DOHH2 (cell line): ENCODE results near the gene PPCDC.

Experiments
- H3F3A ChIP-seq: fragments of 200-600 bp; sonication (generic), shearing (Covaris generic); 2 replicates; pipeline ENCODE4 v1.6.0; 2016; ENCODE audit warnings: antibody characterized with exemption, mild to moderate bottlenecking; ENCODE audit not compliant: control insufficient read depth, insufficient read depth
- H3K27ac ChIP-seq: fragments of 200-600 bp; sonication (generic); 2 replicates; pipeline ENCODE4 v1.5.1; 2014; ENCODE audit warnings: low read depth, mild to moderate bottlenecking, low read length, moderate library complexity
- H3K27me3 ChIP-seq: fragments of 200-600 bp; sonication (generic); 2 replicates; pipeline ENCODE4 v1.6.1; 2014; ENCODE audit warnings: mild to moderate bottlenecking, low read length, mixed read lengths; ENCODE audit not compliant: control insufficient read depth
- H3K36me3 ChIP-seq: fragments of 200-600 bp; sonication (generic); 2 replicates; pipeline ENCODE4 v1.6.1; 2014; ENCODE audit warnings: mild to moderate bottlenecking, low read length, moderate library complexity, mixed read lengths; ENCODE audit not compliant: control insufficient read depth
- H3K4me1 ChIP-seq: fragments of 200-600 bp; sonication (generic); 2 replicates; pipeline ENCODE4 v1.6.1; 2014; ENCODE audit warnings: mild to moderate bottlenecking, low read length, mixed read lengths; ENCODE audit not compliant: control insufficient read depth
- H3K4me2 ChIP-seq: fragments of 200-600 bp; sonication (generic); 2 replicates; pipeline ENCODE4 v1.6.0; 2014; ENCODE audit warnings: mild to moderate bottlenecking, low read length, moderate library complexity
- H3K4me3 ChIP-seq: fragments of 200-600 bp; sonication (generic); 2 replicates; pipeline ENCODE4 v1.5.1; 2014; ENCODE audit warnings: mild to moderate bottlenecking, low read length, mixed read lengths
- H3K79me2 ChIP-seq: fragments of 200-600 bp; sonication (generic); 2 replicates; pipeline ENCODE4 v1.6.1; 2014; ENCODE audit warnings: mild to moderate bottlenecking, low read length, mixed read lengths; ENCODE audit not compliant: control insufficient read depth
- H3K9me2 ChIP-seq: fragments of 200-600 bp; sonication (generic); replicated peaks from 2 replicates; pipeline ENCODE4 v1.6.1; 2014; ENCODE audit warnings: mild to moderate bottlenecking, low read length, mixed read lengths; ENCODE audit not compliant: control insufficient read depth
- H3K9me3 ChIP-seq: fragments of 200-600 bp; sonication (generic); 2 replicates; pipeline ENCODE4 v1.6.1; 2014; ENCODE audit warnings: antibody characterized with exemption, low read length, mixed read lengths; ENCODE audit not compliant: control insufficient read depth, insufficient read depth
- H4K20me1 ChIP-seq: fragments of 200-600 bp; sonication (generic); 2 replicates; pipeline ENCODE4 v1.6.0; 2014; ENCODE audit warnings: low read depth, mild to moderate bottlenecking, antibody characterized with exemption, low read length, moderate library complexity; ENCODE audit not compliant: control insufficient read depth, insufficient read depth
- EZH2phosphoT487 ChIP-seq: fragments of 200-600 bp; sonication (generic); IDR thresholded peaks from 2 replicates; pipeline ENCODE4 v1.6.1; 2017; ENCODE audit warnings: borderline replicate concordance, mild to moderate bottlenecking, antibody characterized with exemption, low read length, moderate library complexity, mixed read lengths
- TF ChIP-seq, protein P1 (sequence below): fragments of 200-600 bp; sonication (generic); IDR thresholded peaks from one replicate; pipeline ENCODE4 v1.5.1; 2014; ENCODE audit warnings: antibody characterized with exemption, mild to moderate bottlenecking, low read depth, low read length; ENCODE audit not compliant: poor library complexity, severe bottlenecking

PPCDC gene

DNA sequence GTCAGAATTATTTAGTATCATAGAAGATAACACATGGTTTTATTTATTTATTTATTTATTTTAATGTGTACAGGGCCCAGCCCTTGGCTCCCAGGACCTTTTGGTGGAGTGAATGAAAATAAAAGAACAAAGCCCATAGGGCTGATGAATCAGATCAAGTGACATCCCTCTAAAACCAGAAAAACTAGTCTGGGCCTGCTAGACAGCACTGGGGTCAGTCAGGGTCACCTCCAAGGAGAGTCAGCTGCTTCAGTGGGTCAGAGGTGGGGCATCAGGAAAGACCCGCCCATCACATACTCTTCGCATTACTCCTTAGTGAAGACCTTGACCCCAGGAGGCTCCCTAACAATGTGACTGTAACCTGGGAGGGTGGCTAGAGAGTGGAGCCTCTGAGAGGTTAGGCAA, 12.8 kb downstream of the PPCDC start:
- Histone ChIP-seq H3K36me3 (peaks cover 7% of the 10 kb centered on the region), H4K20me1 (no peaks in the 10 kb centered on the region), H3K9me3 (no peaks in the 10 kb centered on the region), H3F3A (no peaks in the 10 kb centered on the region), H3K9me2 (no peaks in the 10 kb centered on the region), H3K4me2 (no peak overlapping the region), H3K27me3 (no peaks in the 10 kb centered on the region), H3K4me3 (no peak overlapping the region), H3K4me1 (no peaks in the 10 kb centered on the region), H3K79me2 (peaks cover 9% of the 10 kb centered on the region), H3K27ac (no peak overlapping the region)
- no peak for TF ChIP-seq EZH2phosphoT487
- TF ChIP-seq, protein P1, sequence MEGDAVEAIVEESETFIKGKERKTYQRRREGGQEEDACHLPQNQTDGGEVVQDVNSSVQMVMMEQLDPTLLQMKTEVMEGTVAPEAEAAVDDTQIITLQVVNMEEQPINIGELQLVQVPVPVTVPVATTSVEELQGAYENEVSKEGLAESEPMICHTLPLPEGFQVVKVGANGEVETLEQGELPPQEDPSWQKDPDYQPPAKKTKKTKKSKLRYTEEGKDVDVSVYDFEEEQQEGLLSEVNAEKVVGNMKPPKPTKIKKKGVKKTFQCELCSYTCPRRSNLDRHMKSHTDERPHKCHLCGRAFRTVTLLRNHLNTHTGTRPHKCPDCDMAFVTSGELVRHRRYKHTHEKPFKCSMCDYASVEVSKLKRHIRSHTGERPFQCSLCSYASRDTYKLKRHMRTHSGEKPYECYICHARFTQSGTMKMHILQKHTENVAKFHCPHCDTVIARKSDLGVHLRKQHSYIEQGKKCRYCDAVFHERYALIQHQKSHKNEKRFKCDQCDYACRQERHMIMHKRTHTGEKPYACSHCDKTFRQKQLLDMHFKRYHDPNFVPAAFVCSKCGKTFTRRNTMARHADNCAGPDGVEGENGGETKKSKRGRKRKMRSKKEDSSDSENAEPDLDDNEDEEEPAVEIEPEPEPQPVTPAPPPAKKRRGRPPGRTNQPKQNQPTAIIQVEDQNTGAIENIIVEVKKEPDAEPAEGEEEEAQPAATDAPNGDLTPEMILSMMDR: no peak

DNA sequence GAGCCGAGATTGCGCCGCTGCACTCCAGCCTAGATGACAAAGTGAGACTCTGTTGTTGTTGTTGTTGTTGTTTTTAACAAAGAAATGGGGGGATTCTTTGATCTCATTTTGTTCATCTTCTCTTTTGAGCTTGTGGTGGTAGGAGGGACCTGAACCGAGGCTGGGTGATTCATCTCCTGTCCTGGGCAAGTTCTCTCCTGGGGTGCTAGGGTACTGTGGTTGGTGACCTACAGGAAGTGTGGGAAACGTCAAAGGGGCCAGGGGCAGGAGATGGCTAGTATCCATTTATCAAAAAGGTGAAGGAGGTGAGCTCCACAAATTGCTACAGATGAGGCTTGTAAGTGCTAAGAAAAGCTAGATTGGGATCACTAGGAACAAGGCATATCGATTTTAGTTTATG, 14.3 kb downstream of the PPCDC start:
- Histone ChIP-seq H3K9me2 (no peaks in the 10 kb centered on the region), H3K79me2 (peaks cover 9% of the 10 kb centered on the region), H3K4me3 (no peak overlapping the region), H3K4me2 (no peak overlapping the region), H4K20me1 (0 out of 2 replicates have a peak, but pooled peaks cover 4% of the 10 kb centered on the region), H3K4me1 (peaks cover 11% of the 10 kb centered on the region), H3F3A (no peaks in the 10 kb centered on the region), H3K27ac (no peak overlapping the region), H3K27me3 (no peaks in the 10 kb centered on the region), H3K9me3 (no peaks in the 10 kb centered on the region), H3K36me3 (peaks cover 7% of the 10 kb centered on the region)
- no peak for TF ChIP-seq EZH2phosphoT487
- TF ChIP-seq, protein P1: no peak

DNA sequence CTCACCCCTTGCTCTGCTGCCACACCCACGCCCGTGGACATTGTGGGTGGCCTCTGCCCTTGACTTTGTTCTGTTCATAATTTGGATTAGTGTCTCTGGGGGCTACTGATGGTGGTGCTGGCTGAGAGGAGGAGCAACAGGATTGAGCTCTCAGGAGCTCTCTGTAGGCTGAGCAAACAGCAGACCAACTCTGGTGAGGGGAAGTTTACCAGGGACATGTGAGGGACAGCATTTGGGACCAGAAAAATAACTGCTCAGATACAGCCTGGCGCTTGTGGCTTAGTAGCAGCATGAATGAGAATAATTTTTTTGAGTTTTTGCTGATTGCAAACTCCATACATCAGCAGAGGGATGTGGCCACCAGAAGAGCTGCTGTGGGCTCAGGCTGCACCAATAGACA, 14.8 kb downstream of the PPCDC start:
- no peak overlapping the region for H3K27ac ChIP-seq
- H3K79me2 ChIP-seq: peaks cover 9% of the 10 kb centered on the region
- H3K9me2 ChIP-seq: no peaks in the 10 kb centered on the region
- peaks cover 4% of the 10 kb centered on the region; the same call in 1 of the 2 replicates for H4K20me1 ChIP-seq
- H3K27me3 ChIP-seq: no peaks in the 10 kb centered on the region
- H3K4me2 ChIP-seq: no peak overlapping the region
- TF ChIP-seq, protein P1: no peak
- no peak for TF ChIP-seq EZH2phosphoT487
- peaks cover 16% of the 10 kb centered on the region for H3K4me1 ChIP-seq
- no peaks in the 10 kb centered on the region for H3K9me3 ChIP-seq
- H3K4me3 ChIP-seq: no peak overlapping the region
- no peaks in the 10 kb centered on the region for H3F3A ChIP-seq
- peaks cover 8% of the 10 kb centered on the region for H3K36me3 ChIP-seq
